Measurements from ENCODE around the gene LRGUK. TPM values are rescaled to one million over a fixed set of nuclear protein-coding genes. Genes with fewer than 3 reads are reported as not detected.

Gene LRGUK
- total and polyA plus RNA-seq, 2 of the 4 experiments (the other 2 are of a cell fraction), result 0.07 TPM; not detected in 1

- Histone ChIP-seq H3K18ac (ENCODE audit: low read depth, low read length) (no peak overlapping the region), H2AK9ac (replicated peaks; ENCODE audit: low read depth, low read length, poor library complexity) (no peak overlapping the region), H3K4me2 (ENCODE audit: low read depth, low read length) (no peak overlapping the region), H3K9me1 (ENCODE audit: insufficient read depth, low read length) (no peaks in the 10 kb centered on the region), H3K27me3 (ENCODE audit: control insufficient read depth, insufficient read depth, low read length) (0 out of 2 replicates have a peak, but pooled peaks cover 2% of the 10 kb centered on the region), H3K9ac (ENCODE audit: low read depth, low read length) (no peak overlapping the region), H3K36me3 (ENCODE audit: control insufficient read depth, insufficient read depth, low read length) (no peaks in the 10 kb centered on the region), H3K4me1 (ENCODE audit: control insufficient read depth, insufficient read depth, low read length) (no peaks in the 10 kb centered on the region), H3K14ac (replicated peaks; ENCODE audit: low read depth, low read length) (no peak overlapping the region), H3K4ac (ENCODE audit: low read depth, low read length) (no peak overlapping the region), H3K23ac (ENCODE audit: low read depth, low read length) (no peak overlapping the region), H3K79me1 (ENCODE audit: low read depth in 1 of 2, low read length in 2 of 2) (no peaks in the 10 kb centered on the region), H3K4me3 (ENCODE audit: insufficient read depth, low read depth, low read length) (no peak overlapping the region), H3K9me3 (ENCODE audit: control insufficient read depth, insufficient read depth, low read length) (no peaks in the 10 kb centered on the region), H4K20me1 (ENCODE audit: insufficient read depth, low read length) (no peaks in the 10 kb centered on the region), H3K27ac (ENCODE audit: insufficient read depth, low read length) (no peak overlapping the region), H2BK20ac (ENCODE audit: low read depth, low read length) (no peak overlapping the region), H4K8ac (ENCODE audit: low read depth in 2 of 2, low read length in 2 of 2) (no peak overlapping the region), H3K56ac (ENCODE audit: extremely low read depth, insufficient read depth, low read length) (no peak overlapping the region), H4K91ac (ENCODE audit: insufficient read depth, low read depth, low read length) (no peak overlapping the region), H2BK120ac (ENCODE audit: low read depth, low read length) (no peak overlapping the region), H2BK15ac (ENCODE audit: low read depth, low read length) (no peak overlapping the region), H2AK5ac (ENCODE audit: low read depth, low read length) (no peak overlapping the region), H2BK5ac (ENCODE audit: low read depth, low read length, poor library complexity, severe bottlenecking) (no peak overlapping the region), H2AFZ (replicated peaks; ENCODE audit: low read length, poor library complexity) (no peak overlapping the region), H4K5ac (ENCODE audit: low read depth, low read length) (no peak overlapping the region)
- BruUV-seq (replicated peaks), result no TSS peak
- ChIA-PET POLR2A (ENCODE audit: unreplicated experiment) (no interaction called here), CTCF (no interaction called here)
- in situ Hi-C loops (cut with MboI; ENCODE audit: low sequenced_read_pairs), result no loop called here
- DNase-seq (no peak), ATAC-seq (ENCODE audit: low read depth) (no peak)
- intact Hi-C loops (cut with micrococcal nuclease), result no loop called here
- TF ChIP-seq NFE2L2 (IDR thresholded peaks at IDR 0.05; ENCODE audit: low read depth, low read length) (no peak), SMC3 (IDR thresholded peaks at IDR 0.05; ENCODE audit: low read depth, low read length) (no peak), MXI1 (IDR thresholded peaks at IDR 0.05; ENCODE audit: borderline replicate concordance, low read depth, low read length) (no peak), CHD1 (IDR thresholded peaks at IDR 0.05; ENCODE audit: low read depth, low read length) (no peak), CEBPB (IDR thresholded peaks at IDR 0.05; ENCODE audit: low read depth, low read length) (no peak), RAD21 (IDR thresholded peaks at IDR 0.05; ENCODE audit: low read length) (no peak), POLR2A (IDR thresholded peaks at IDR 0.05; ENCODE audit: low read depth, low read length) (no peak), FOS (IDR thresholded peaks at IDR 0.05; ENCODE audit: low read depth, low read length) (no peak), BHLHE40 (IDR thresholded peaks at IDR 0.05; ENCODE audit: low read depth, low read length) (no peak), CTCF (conservative IDR thresholded peaks at IDR 0.05; ENCODE audit: low read depth, low read length) (no peak), MAFK (IDR thresholded peaks at IDR 0.05; ENCODE audit: low read depth, low read length) (no peak)
- dilution Hi-C loops (cut with HindIII; ENCODE audit: low sequenced_read_pairs, unreplicated experiment), result no loop called here
- 66% methylated on average over 3 of the region's 5 CpGs; no CpG with 5 or more reads in 1 of the 2 experiments for WGBS, 2 experiments (ENCODE audit: extremely low coverage in 2 of 2, insufficient read length in 1 of 2)
Observed at GRCh38 chr7:134255814-134256213, 128.7 kb downstream of the LRGUK start.
